OCI-LY7 (cell line): ENCODE data around the gene RNF213. TPM values are rescaled to one million over a fixed set of nuclear protein-coding genes. Genes with fewer than 3 reads are reported as not detected.

Source experiments
- BruUV-seq: library from RNA; stranded (reverse); fragments of 400-500 nt; replicated peaks from 2 replicates; lab custom pipeline; 2021; lab: Mats Ljungman, UMichigan
- CTCF ChIA-PET: fragments of 300-600 bp; sonication (Branson Sonifier 250); formaldehyde crosslinking; loops from one replicate; lab custom pipeline; 2022; ENCODE audit warnings: antibody characterized with exemption; ENCODE audit not compliant: unreplicated experiment; lab: Charles Lee
- POLR2A ChIA-PET: fragments of 300-600 bp; sonication (Branson Sonifier 250); formaldehyde crosslinking; loops from one replicate; lab custom pipeline; 2022; ENCODE audit warnings: antibody characterized with exemption; lab: Charles Lee
- DNase-seq: peaks from one replicate; pipeline ENCODE4 v3.0.0-alpha.2; 2015; ENCODE audit warnings: low spot score
- H2AFZ ChIP-seq: fragments of 200-600 bp; sonication (generic), shearing (Covaris generic); 2 replicates; pipeline ENCODE4 v1.6.1; 2014; ENCODE audit warnings: mild to moderate bottlenecking, antibody characterized with exemption, low read length, moderate library complexity
- H3K27ac ChIP-seq: fragments of 200-600 bp; sonication (generic); 2 replicates; pipeline ENCODE4 v1.5.1; 2014; ENCODE audit warnings: mixed run types, low read depth, mild to moderate bottlenecking, moderate library complexity, low read length, inconsistent platforms; ENCODE audit not compliant: poor library complexity, severe bottlenecking
- H3K36me3 ChIP-seq: fragments of 200-600 bp; sonication (generic); 2 replicates; pipeline ENCODE4 v1.6.1; 2014; ENCODE audit warnings: mild to moderate bottlenecking, antibody characterized with exemption, low read length, moderate library complexity, mixed read lengths; ENCODE audit not compliant: insufficient read depth
- H3K4me1 ChIP-seq: fragments of 200-600 bp; sonication (generic); 2 replicates; pipeline ENCODE4 v1.5.1; 2014; ENCODE audit warnings: mild to moderate bottlenecking, low read length; ENCODE audit not compliant: insufficient read depth, poor library complexity, severe bottlenecking
- H3K4me2 ChIP-seq: fragments of 200-600 bp; sonication (generic); 2 replicates; pipeline ENCODE4 v1.6.1; 2014; ENCODE audit warnings: mild to moderate bottlenecking, low read length
- H3K4me3 ChIP-seq: fragments of 200-600 bp; sonication (generic); 2 replicates; pipeline ENCODE4 v1.5.1; 2014; ENCODE audit warnings: mild to moderate bottlenecking, low read depth, low read length; ENCODE audit not compliant: poor library complexity, severe bottlenecking
- H3K79me2 ChIP-seq: fragments of 200-600 bp; sonication (generic); 2 replicates; pipeline ENCODE4 v1.6.1; 2016; ENCODE audit warnings: low read depth, mild to moderate bottlenecking, low read length, moderate library complexity, mixed read lengths; ENCODE audit not compliant: insufficient read depth
- H3K9me2 ChIP-seq: fragments of 200-600 bp; sonication (generic); 2 replicates; pipeline ENCODE4 v1.6.1; 2016; ENCODE audit warnings: mild to moderate bottlenecking, low read length, mixed read lengths; ENCODE audit not compliant: insufficient read depth
- H3K9me3 ChIP-seq: fragments of 200-600 bp; sonication (generic); 2 replicates; pipeline ENCODE4 v1.6.1; 2014; ENCODE audit warnings: mild to moderate bottlenecking, mixed run types, low read length, mixed read lengths
- H4K20me1 ChIP-seq: fragments of 200-600 bp; sonication (generic); 2 replicates; pipeline ENCODE4 v1.6.1; 2014; ENCODE audit warnings: mild to moderate bottlenecking, antibody characterized with exemption, low read length, moderate library complexity, mixed read lengths; ENCODE audit not compliant: insufficient read depth
- EZH2phosphoT487 ChIP-seq: fragments of 200-600 bp; sonication (generic); IDR thresholded peaks from 2 replicates; pipeline ENCODE4 v1.6.1; 2018; ENCODE audit warnings: low read depth, borderline replicate concordance, mild to moderate bottlenecking, mixed run types, antibody characterized with exemption, low read length, moderate library complexity, mixed read lengths
- intact Hi-C: fragments of 100-400 bp; cut with micrococcal nuclease; formaldehyde crosslinking; loops from one replicate; pipeline ENCODE4 v1.10.0; 2022; ENCODE audit not compliant: unreplicated experiment
- total RNA-seq, 2 experiments: library from RNA; depleted of rRNA in 1 of 2; stranded (reverse); fragments of >200 nt in 1 of 2; shearing (Covaris generic) in 1 of 2; gene quantifications; 2 replicates each; pipeline ENCODE4 v1.2.3, GENCODE V29; 2014 to 2022
- TF ChIP-seq, protein P1 (sequence below): fragments of 200-600 bp; sonication (generic); conservative IDR thresholded peaks from 2 replicates; pipeline ENCODE4 v1.5.1; 2014; ENCODE audit warnings: mild to moderate bottlenecking, antibody characterized with exemption, low read length, moderate library complexity, mixed read lengths

Gene RNF213
- total RNA-seq, 2 experiments from 2014 or later: 58.8 to 68.6 TPM

DNA sequence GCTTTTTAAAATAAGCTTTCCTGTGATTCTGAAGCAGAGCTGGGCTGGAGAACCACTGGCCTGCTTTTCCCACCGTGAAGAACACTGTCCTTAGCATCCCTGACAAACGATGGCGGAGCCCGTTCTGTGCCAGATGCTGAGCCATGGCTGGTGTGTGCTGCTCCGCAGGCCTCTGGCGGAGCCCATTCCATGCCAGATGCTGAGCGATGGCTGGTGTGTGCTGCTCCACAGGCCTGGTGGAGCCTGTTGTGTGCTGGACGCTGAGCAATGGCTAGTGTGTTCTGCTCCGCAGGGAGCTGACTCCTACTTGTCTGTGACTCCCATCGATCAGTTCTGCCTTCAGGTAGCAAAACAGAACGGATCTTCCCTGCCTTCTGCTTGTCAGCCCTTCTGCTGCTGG lies 158.6 kb downstream of the RNF213 start:
- BruUV-seq: no TSS peak
- no peak for DNase-seq
- no peaks in the 10 kb centered on the region for H3K9me3 ChIP-seq
- CTCF ChIA-PET: no interaction called here
- no peak overlapping the region for H3K27ac ChIP-seq
- no peaks in the 10 kb centered on the region for H3K36me3 ChIP-seq
- intact Hi-C loops: no loop called here
- H3K9me2 ChIP-seq: no peaks in the 10 kb centered on the region
- H3K4me1 ChIP-seq: peaks cover 14% of the 10 kb centered on the region
- H3K79me2 ChIP-seq: no peaks in the 10 kb centered on the region
- H4K20me1 ChIP-seq: no peaks in the 10 kb centered on the region
- POLR2A ChIA-PET: no interaction called here
- TF ChIP-seq, protein P1, sequence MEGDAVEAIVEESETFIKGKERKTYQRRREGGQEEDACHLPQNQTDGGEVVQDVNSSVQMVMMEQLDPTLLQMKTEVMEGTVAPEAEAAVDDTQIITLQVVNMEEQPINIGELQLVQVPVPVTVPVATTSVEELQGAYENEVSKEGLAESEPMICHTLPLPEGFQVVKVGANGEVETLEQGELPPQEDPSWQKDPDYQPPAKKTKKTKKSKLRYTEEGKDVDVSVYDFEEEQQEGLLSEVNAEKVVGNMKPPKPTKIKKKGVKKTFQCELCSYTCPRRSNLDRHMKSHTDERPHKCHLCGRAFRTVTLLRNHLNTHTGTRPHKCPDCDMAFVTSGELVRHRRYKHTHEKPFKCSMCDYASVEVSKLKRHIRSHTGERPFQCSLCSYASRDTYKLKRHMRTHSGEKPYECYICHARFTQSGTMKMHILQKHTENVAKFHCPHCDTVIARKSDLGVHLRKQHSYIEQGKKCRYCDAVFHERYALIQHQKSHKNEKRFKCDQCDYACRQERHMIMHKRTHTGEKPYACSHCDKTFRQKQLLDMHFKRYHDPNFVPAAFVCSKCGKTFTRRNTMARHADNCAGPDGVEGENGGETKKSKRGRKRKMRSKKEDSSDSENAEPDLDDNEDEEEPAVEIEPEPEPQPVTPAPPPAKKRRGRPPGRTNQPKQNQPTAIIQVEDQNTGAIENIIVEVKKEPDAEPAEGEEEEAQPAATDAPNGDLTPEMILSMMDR: no peak
- TF ChIP-seq EZH2phosphoT487: no peak
- no peak overlapping the region for H3K4me3 ChIP-seq
- no peak overlapping the region for H3K4me2 ChIP-seq
- no peak overlapping the region for H2AFZ ChIP-seq

DNA sequence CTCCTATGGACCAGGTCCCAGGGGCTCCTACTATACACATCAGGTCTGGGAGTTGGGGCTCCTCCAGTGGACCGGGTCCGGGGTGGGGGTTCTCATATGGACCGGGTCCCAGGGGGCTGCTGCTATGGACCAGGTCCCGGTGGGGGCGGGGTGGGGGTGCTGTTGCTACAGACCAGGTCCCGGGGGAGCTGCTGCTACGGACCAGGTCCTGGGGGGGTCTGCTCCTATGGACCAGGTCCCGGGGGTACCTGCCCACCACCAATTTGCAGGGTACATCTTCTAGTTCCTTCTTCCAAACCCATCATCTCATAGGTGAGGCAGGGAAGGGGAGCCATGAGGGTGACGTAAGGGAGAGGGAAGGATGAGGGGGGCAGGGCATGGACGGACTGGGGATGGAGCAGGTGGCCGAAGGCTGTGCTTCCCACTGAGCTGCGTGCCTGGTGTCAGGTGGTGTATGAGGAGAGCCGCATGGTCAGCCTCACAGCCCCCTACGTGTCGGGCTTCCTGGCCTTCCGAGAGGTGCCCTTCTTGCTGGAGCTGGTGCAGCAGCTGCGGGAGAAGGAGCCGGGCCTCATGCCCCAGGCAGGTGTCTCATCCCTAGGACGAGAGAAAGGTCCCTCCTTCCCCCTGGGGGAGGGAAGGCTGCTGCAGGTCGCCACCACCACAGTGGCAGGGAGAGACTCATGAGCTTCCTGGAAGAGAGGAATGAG lies 160.9 kb downstream of the RNF213 start:
- POLR2A ChIA-PET: no interaction called here
- Histone ChIP-seq H3K36me3 (no peaks in the 10 kb centered on the region), H4K20me1 (no peaks in the 10 kb centered on the region), H3K27ac (no peak overlapping the region), H3K9me2 (no peaks in the 10 kb centered on the region), H2AFZ (no peak overlapping the region), H3K9me3 (no peaks in the 10 kb centered on the region), H3K4me2 (no peak overlapping the region), H3K4me3 (no peak overlapping the region), H3K4me1 (peaks cover 10% of the 10 kb centered on the region), H3K79me2 (no peaks in the 10 kb centered on the region)
- CTCF ChIA-PET: no interaction called here
- no peak for TF ChIP-seq EZH2phosphoT487
- TF ChIP-seq, protein P1: no peak
- DNase-seq: no peak
- intact Hi-C loops: no loop called here
- no TSS peak for BruUV-seq

DNA sequence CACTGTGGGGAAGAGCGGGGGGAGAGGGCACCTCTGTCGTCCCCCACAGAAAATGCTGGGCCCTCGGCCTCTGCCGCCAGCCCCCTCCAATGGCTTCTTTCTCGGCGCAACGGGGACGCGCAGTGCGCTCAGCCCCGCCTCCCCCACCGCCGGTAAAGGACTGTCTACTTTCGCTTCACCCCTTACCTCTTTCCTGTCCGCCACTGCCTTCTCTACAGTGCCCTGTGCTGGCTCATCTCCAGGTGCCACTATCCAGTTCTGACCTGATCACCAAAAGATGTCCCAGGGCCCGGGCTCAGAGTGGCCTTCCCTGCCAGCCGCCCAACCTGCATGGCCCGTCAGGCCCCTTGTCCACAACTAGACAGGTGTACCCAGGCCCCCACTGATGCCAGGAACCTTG lies 161.6 kb downstream of the RNF213 start:
- POLR2A ChIA-PET: no interaction called here
- intact Hi-C loops: no loop called here
- Histone ChIP-seq H3K4me3 (no peak overlapping the region), H3K36me3 (no peaks in the 10 kb centered on the region), H3K27ac (no peak overlapping the region), H3K9me3 (no peaks in the 10 kb centered on the region), H3K4me2 (no peak overlapping the region), H3K79me2 (no peaks in the 10 kb centered on the region), H2AFZ (no peak overlapping the region), H3K4me1 (peaks cover 10% of the 10 kb centered on the region), H3K9me2 (no peaks in the 10 kb centered on the region), H4K20me1 (no peaks in the 10 kb centered on the region)
- no peak for TF ChIP-seq EZH2phosphoT487
- TF ChIP-seq, protein P1: no peak
- CTCF ChIA-PET: no interaction called here
- BruUV-seq: no TSS peak
- DNase-seq: no peak
